Activated T-helper 1 cell treated with anti-CD3 and anti-CD28 coated beads, Interleukin-2, amount 50 U/mL, for 16 hours (primary cell): ENCODE results near the gene PLSCR3.
A peak's percentile ranks its signal among the peaks of the same experiment; 100 is the strongest.
"Not testable (repeated sequence)": the region's sequence is repeated elsewhere in the genome, so short reads cannot be mapped to it uniquely, and the experiment has no call there.

Source experiments
- DNase-seq, 2 donors: peaks; one replicate each; pipeline ENCODE4 v3.0.0-alpha.2; 2020; ENCODE audit warnings: low read depth in 1 of 2, low spot score in 1 of 2

The PLSCR3 gene

GRCh38 chr17:7382901-7383300 lies 11.4 kb downstream of the PLSCR3 start:
- no peak for DNase-seq

- no peak for DNase-seq
Observed at GRCh38 chr17:7380855-7381683, 13.3 kb downstream of the PLSCR3 start, which contains the start of gene TNK1. Gene TNK1 (plus strand): TSS chr17:7381089. CDS start chr17:7382927, 1,838 bp downstream.

GRCh38 chr17:7380321-7380720 lies 14.0 kb downstream of the PLSCR3 start:
- DNase-seq: no peak

GRCh38 chr17:7379134-7379533 lies 15.2 kb downstream of the PLSCR3 start:
- DNase-seq: no peak

GRCh38 chr17:7374353-7374752 lies 20.0 kb downstream of the PLSCR3 start:
- no peak for DNase-seq

GRCh38 chr17:7370853-7371252 lies 23.5 kb downstream of the PLSCR3 start:
- DNase-seq: no peak

GRCh38 chr17:7369825-7370224 lies 24.5 kb downstream of the PLSCR3 start:
- DNase-seq: no peak

- not testable (repeated sequence) for DNase-seq
Observed at GRCh38 chr17:7368599-7368994, 25.7 kb downstream of the PLSCR3 start.

- no peak for DNase-seq
Observed at GRCh38 chr17:7367918-7368598, 26.3 kb downstream of the PLSCR3 start.

- no peak for DNase-seq
Observed at GRCh38 chr17:7367083-7367482, 27.2 kb downstream of the PLSCR3 start.

GRCh38 chr17:7365963-7366362 lies 28.4 kb downstream of the PLSCR3 start:
- not testable (repeated sequence) for DNase-seq

GRCh38 chr17:7363311-7363710 lies 31.0 kb downstream of the PLSCR3 start:
- DNase-seq: no peak

- no peak for DNase-seq
Observed at GRCh38 chr17:7361906-7362305, 32.4 kb downstream of the PLSCR3 start.

GRCh38 chr17:7357381-7357780 lies 36.9 kb downstream of the PLSCR3 start:
- DNase-seq: no peak

- DNase-seq: no peak
Observed at GRCh38 chr17:7356756-7357155, 37.6 kb downstream of the PLSCR3 start.

- DNase-seq: peak; percentile 74 to 75
Observed at GRCh38 chr17:7356072-7356549, 38.2 kb downstream of the PLSCR3 start.

- no peak for DNase-seq
Observed at GRCh38 chr17:7355573-7355972, 38.8 kb downstream of the PLSCR3 start.

GRCh38 chr17:7355053-7355452 lies 39.3 kb downstream of the PLSCR3 start, which contains the start of gene TMEM95:
Gene TMEM95 (plus strand): TSS chr17:7355156. CDS start chr17:7355205, 49 bp downstream.
- DNase-seq: no peak

- no peak for DNase-seq
Observed at GRCh38 chr17:7354262-7354843, 40.0 kb downstream of the PLSCR3 start.

GRCh38 chr17:7352910-7353635 lies 41.3 kb downstream of the PLSCR3 start:
- DNase-seq: no peak

GRCh38 chr17:7352503-7352889 lies 41.8 kb downstream of the PLSCR3 start:
- DNase-seq: no peak
